T47D (cell line): ENCODE results near the gene CUL2.
"Not testable (repeated sequence)": the region's sequence is repeated elsewhere in the genome, so short reads cannot be mapped to it uniquely, and the experiment has no call there.

Source experiments
- DNase-seq, 2 experiments: peaks; one replicate each; pipeline versions ENCODE4 v3.0.0 to v3.0.0-alpha.2; 2011 to 2012; ENCODE audit warnings: low read depth in 1 of 2, low spot score in 1 of 2
- JUND ChIP-seq: IDR thresholded peaks from 2 replicates; pipeline ENCODE4 v1.6.1; 2012; ENCODE audit warnings: low read depth
- in situ Hi-C: cut with HindIII; loops from 2 replicates; pipeline ENCODE4 v1.10.0; 2016; ENCODE audit warnings: low sequenced_read_pairs, low pct_unique_long_range_greater_than_20kb

CUL2 gene

DNA sequence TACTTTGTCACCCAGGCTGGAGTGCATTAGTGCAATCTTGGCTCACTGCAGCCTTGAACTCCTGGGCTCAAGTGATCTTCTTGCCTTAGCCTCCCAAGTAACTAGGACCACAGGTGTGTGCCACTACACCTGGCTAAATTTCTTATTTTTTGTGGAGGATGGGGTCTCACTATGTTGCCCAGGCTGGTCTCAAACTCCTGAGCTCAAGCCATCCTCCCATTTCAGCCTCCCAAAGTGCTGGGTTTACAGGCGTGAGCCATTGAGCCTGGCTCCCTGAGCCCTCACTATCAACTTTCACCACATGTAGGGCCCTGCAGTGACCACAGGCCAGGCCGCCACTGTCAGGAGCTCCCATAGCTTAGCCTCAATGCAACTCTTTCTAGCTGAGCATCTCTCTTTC, 110.2 kb downstream of the CUL2 start:
- in situ Hi-C loops = no loop called here
- no peak for DNase-seq
- no peak for TF ChIP-seq JUND

GRCh38 chr10:34978080-34978479, 112.1 kb downstream of the CUL2 start:
- no peak for DNase-seq
- no peak for TF ChIP-seq JUND
- in situ Hi-C loops = no loop called here

DNA sequence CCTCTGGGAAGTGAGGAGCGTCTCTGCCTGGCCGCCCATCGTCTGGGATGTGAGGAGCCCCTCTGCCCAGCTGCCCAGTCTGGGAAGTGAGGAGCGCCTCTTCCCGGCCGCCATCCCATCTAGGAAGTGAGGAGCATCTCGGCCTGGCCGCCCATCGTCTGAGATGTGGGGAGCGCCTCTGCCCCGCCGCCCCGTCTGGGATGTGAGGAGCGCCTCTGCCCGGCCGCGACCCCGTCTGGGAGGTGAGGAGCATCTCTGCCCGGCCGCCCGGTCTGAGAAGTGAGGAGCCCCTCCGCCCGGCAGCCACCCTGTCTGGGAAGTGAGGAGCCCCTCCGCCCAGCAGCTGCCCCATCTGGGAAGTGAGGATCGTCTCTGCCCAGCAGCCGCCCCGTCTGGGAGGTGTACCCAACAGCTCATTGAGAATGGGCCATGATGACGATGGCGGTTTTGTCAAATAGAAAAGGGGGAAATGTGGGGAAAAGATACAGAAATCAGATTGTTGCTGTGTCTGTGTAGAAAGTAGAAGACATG, 113.7 kb downstream of the CUL2 start:
- DNase-seq, in situ Hi-C loops: not testable (repeated sequence)

DNA sequence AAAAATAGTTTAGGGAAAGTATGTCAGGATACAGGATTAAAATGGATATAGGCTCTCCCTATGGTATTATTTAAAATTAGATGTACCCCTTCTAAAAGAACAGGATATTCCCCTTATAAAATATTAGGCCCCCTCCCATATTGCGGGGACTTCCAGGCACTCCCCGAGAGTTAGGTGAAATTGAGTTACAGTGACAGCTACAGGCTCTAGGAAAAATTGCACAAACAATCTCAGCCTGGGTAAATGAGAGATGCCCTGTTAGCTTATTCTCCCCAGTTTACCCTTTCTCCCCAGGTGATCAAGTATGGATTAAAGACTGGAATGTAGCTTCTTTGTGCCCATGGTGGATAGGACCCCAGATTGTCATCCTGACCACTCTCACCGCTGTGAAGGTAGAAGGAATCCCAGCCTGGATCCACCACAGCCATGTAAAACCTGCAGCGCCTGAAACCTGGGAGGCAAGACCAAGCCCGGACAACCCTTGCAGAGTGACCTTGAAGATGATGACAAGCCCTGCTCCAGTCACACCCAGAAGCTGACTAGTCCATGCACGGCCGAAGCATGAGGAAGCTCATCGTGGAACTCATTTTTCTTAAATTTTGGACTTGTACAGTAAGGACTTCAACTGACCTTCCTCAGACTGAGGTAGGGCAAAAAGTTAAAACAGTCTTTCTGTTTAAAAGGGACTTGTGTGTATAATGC, 115.6 kb downstream of the CUL2 start:
- in situ Hi-C loops, DNase-seq: not testable (repeated sequence)

DNA sequence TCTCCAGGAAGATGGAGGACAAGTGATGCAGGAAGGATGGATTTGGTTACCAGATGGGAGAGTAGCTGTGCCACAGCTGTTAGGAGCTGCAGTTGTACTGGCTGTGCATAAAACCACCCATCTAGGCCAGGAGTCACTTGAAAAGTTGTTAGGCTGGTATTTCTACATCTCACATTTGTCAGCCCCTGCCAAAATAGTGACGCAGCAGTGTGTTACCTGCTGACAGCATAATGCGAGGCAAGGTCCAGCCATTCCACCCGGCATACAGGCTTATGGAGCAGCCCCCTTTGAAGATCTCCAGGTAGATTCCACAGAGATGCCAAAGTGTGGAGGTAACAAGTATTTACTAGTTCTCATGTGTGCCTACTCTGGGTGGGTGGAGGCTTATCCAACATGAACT, 116.4 kb downstream of the CUL2 start:
- in situ Hi-C loops = not testable (repeated sequence)
- DNase-seq = peak; percentile 14 to 84

GRCh38 chr10:34973121-34973520, 117.0 kb downstream of the CUL2 start:
- in situ Hi-C loops, DNase-seq: not testable (repeated sequence)

GRCh38 chr10:34972591-34972990, 117.5 kb downstream of the CUL2 start:
- in situ Hi-C loops, DNase-seq: not testable (repeated sequence)

DNA sequence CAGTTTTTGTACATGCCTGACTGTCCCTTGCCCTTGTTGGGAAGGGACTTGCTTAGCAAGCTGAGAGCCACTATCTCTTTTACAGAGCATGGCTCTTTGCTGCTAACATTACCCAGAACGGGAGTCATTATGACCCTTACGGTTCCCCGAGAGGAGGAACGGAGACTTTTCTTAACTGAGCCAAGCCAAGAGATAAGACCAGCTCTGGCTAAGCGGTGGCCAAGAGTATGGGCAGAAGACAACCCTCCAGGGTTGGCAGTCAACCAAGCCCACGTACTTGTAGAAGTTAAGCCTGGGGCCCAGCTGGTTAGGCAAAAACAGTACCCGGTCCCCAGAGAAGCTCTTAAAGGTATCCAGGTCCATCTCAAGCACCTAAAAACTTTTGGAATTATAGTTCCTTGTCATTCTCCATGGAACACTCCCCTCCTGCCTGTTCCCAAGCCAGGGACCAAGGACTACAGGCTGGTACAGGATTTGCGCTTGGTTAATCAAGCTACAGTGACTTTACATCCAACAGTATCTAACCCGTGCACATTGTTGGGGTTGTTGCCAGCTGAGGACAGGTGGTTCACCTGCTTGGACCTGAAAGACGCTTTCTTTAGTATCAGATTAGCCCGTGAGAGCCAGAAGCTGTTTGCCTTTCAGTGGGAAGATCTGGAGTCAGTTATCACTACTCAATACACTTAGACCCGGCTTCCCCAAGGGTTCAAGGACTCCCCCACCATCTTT, 118.4 kb downstream of the CUL2 start:
- in situ Hi-C loops, DNase-seq: not testable (repeated sequence)

GRCh38 chr10:34969171-34969570, 121.0 kb downstream of the CUL2 start:
- in situ Hi-C loops = no loop called here
- DNase-seq = no peak
- TF ChIP-seq JUND = no peak

- TF ChIP-seq JUND = no peak
- peak in 1 of 2 experiments; percentile 53 for DNase-seq
- in situ Hi-C loops = no loop called here
Observed at GRCh38 chr10:34967335-34967880, 122.7 kb downstream of the CUL2 start.

- no peak for TF ChIP-seq JUND
- DNase-seq = no peak
- in situ Hi-C loops = no loop called here
Observed at GRCh38 chr10:34966451-34966850, 123.7 kb downstream of the CUL2 start.

- no peak for TF ChIP-seq JUND
- in situ Hi-C loops = no loop called here
- DNase-seq = peak; percentile 32 to 77
Observed at GRCh38 chr10:34966040-34966439, 124.1 kb downstream of the CUL2 start.

GRCh38 chr10:34964166-34964800, 125.9 kb downstream of the CUL2 start:
- in situ Hi-C loops = no loop called here
- DNase-seq = no peak

More at GRCh38 chr10:34964166-34964800, 125.9 kb downstream of the CUL2 start:
- no peak for TF ChIP-seq JUND
